ENCODE data around the gene DDX56.

The DDX56 gene

DNA sequence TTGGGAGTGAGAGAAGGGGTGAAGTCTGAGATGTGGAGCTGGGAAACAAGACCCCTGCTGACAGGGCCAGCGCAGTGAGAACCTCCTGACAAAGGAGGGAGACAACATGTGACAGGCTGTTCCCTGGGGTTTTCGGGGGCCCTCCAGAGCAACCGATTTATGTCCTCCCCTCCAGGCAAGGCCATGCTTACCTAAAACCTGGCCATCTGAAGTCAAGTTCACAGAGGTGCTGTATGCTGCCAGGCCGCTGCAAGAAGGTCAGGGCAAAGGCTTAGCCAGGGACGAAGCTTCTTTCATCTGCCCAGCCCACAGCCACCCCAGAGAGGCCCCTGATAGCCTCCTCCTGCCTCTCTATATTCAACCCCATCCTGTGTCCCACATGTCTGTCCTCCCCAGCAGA is 53.1 kb downstream of the DDX56 start:
- H3K9me3 Mint-ChIP-seq (ENCODE audit: low read depth): peaks cover 4% of the 10 kb centered on the region
- no peaks in the 10 kb centered on the region for H3K4me1 Mint-ChIP-seq (ENCODE audit: low read depth)
- no peak overlapping the region for H3K27ac Mint-ChIP-seq
- no peak overlapping the region for H3K4me3 Mint-ChIP-seq
- peaks cover 4% of the 10 kb centered on the region for H3K36me3 Mint-ChIP-seq
- H3K27me3 Mint-ChIP-seq: no peaks in the 10 kb centered on the region

DNA sequence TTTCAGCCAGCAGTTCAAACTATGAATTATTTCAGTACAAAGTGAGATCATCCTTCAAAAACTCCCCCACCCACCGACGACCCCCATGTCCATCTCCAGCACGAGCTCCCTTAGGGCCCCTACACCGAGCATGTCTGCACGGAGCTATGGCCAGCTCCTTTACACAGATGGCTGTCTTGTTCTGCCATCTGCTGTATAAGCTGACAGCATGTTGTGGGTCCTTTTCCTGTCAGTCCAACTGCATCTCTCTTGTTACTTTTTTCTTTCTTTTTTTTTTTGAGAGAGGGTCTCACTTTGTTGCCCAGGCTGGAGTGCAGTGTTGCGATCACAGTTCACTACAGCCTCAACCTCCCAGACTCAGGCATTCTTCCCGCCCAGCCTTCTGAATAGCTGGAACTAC is 54.2 kb downstream of the DDX56 start:
- Mint-ChIP-seq H3K4me1 (ENCODE audit: low read depth) (no peaks in the 10 kb centered on the region), H3K27me3 (no peaks in the 10 kb centered on the region), H3K4me3 (no peak overlapping the region), H3K27ac (no peak overlapping the region), H3K9me3 (ENCODE audit: low read depth) (no peaks in the 10 kb centered on the region), H3K36me3 (no peaks in the 10 kb centered on the region)

DNA sequence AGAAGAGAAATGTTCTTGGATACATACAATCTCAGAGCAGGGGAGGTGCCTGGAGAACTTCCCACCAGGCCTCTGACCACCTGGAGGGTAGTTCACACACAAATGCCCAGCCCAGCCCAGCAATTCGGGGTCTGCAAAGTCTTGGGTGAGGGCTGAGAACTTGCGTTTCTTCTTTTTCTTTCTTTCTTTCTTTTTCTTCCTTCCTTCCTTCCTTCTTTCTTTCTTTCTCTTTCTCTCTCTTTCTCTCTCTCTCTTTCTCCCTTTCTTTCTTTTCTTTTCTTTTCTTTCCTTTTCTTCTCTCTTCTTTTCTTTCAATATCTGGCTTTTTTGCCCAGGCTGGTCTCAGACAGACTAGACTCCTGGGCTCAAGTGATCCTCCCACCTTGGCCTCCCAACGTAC is 54.9 kb downstream of the DDX56 start:
- Mint-ChIP-seq H3K9me3 (ENCODE audit: low read depth) (no peaks in the 10 kb centered on the region), H3K27me3 (no peaks in the 10 kb centered on the region), H3K36me3 (no peaks in the 10 kb centered on the region), H3K4me3 (no peak overlapping the region), H3K4me1 (ENCODE audit: low read depth) (no peaks in the 10 kb centered on the region), H3K27ac (no peak overlapping the region)

DNA sequence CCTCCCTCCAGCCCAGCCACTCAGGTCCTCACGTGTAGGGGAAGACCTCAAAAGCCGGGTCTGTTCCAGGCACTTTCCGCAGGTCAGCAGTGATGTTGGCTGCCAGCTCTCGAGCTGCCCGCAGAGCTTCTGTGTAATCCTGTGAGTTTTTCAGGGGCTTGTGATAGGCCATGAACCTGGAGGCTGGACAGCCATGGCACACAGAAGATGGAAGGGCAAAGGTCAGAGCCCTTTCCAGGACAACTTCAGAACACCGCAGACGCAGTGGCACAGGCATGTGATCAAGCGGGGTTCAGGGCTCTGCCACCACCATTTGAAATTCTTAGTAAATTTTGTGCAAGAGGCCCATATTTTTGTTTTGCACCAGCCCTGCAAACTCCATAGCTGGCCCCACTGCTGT is 56.5 kb downstream of the DDX56 start:
- H3K4me1 Mint-ChIP-seq (ENCODE audit: low read depth): no peaks in the 10 kb centered on the region
- no peaks in the 10 kb centered on the region for H3K9me3 Mint-ChIP-seq (ENCODE audit: low read depth)
- H3K4me3 Mint-ChIP-seq: no peak overlapping the region
- H3K27ac Mint-ChIP-seq: no peak overlapping the region
- no peaks in the 10 kb centered on the region for H3K27me3 Mint-ChIP-seq
- no peaks in the 10 kb centered on the region for H3K36me3 Mint-ChIP-seq
